GM21723 (cell line): ENCODE measurements around the gene KRT35.
A peak's percentile ranks its signal among the peaks of the same experiment; 100 is the strongest.

Source experiments
- ATAC-seq: cut with Tn5 transposase; IDR thresholded peaks from one replicate; pipeline ENCODE4 v1.9.1; 2021; ENCODE audit warnings: mild to moderate bottlenecking, moderate library complexity; ENCODE audit not compliant: unreplicated experiment

Gene KRT35

GRCh38 chr17:41512546-41513167, 31.7 kb upstream of the KRT35 start:
- ATAC-seq: no peak

DNA sequence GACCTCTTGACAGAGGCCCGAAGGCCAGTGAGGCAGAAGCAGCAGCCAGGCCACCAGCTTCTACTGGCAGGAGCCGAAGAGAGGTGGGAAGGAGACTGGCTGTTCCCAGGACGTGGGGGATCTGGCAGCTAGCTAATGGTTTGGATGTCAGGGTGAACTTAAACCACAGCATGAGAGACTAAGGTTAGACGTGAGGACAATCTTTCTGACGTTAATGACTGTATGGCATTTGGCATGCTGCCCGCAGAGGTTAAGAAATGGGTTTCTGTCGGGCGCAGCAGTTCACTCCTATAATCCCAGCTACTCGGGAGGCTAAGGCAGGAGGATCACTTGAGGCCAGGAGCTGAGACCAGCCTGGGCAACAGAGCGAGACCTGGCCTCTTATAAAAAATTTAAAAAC, 30.8 kb upstream of the KRT35 start:
- ATAC-seq: no peak

- ATAC-seq: no peak
Observed at GRCh38 chr17:41511116-41511515, 30.2 kb upstream of the KRT35 start.

GRCh38 chr17:41510251-41511065, 29.5 kb upstream of the KRT35 start:
- ATAC-seq: no peak

DNA sequence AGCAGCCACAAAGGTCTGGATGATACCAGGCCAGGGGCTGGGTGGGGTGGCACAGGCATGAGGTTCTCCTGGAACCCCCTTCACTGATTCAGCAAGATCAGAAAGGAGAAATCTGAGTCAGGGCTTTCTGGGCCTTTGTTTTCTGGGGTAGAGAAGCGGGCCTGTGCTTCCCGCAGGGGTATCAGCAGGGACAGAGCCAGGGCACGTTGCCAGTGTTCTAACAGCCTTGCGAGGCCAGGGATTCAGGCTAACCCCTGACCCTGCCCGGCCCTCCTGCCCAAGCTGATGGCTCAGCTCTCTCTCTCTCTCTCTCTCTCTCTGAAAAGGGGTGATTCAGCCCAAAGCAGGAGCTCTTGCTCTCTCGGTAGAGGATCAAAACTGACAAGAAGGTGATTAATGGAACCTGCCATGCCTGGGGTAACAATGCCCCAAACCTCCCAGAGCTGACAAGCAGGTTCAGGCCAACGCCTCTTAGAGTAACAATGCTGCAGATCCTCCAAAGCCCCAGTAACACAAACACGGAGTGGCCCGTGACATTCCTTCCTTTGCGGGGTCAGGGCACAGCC, 26.4 kb upstream of the KRT35 start:
- ATAC-seq: no peak

GRCh38 chr17:41505809-41506767, 25.1 kb upstream of the KRT35 start:
- no peak for ATAC-seq

GRCh38 chr17:41505007-41505808, 24.3 kb upstream of the KRT35 start, which contains the start of gene KRT13:
Gene KRT13 (minus strand): TSS chr17:41505612. CDS start chr17:41505550, 62 bp downstream.
- no peak for ATAC-seq

DNA sequence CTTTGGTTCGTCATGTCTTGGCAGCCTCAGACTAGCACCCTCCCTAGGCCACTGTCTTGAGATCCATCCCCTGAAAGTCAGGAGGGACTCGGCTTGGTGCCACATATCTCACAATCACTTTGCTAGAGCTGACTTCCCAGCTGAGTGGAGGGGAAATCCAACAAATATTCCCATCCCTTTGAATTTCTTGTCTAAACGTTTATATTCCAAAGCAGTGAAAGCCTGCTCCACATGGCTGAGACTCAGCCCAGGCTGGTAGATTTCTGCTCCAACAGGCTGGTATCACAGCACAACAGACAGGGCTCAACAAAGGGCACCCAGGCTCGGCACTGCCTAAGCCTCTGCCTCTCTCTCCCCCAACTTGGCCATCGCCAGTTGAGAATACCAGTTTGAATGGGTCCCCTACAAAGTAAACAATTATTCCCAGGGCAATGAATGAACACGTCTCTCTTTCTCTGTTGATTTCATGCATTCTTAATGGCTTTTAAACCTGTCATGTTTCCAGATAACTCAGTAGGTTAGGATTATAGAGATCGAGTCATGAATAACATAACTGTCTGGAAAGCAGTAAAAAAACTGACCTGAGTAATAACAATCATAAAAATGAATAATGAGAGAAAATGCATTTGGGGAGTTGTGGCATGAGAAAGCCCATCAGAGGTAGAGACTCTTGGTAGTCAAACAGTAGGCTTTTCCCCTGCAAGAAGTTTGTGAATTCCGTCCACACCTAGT, 23.5 kb upstream of the KRT35 start:
- no peak for ATAC-seq

- ATAC-seq: no peak
Observed at GRCh38 chr17:41503202-41503601, 22.3 kb upstream of the KRT35 start.

DNA sequence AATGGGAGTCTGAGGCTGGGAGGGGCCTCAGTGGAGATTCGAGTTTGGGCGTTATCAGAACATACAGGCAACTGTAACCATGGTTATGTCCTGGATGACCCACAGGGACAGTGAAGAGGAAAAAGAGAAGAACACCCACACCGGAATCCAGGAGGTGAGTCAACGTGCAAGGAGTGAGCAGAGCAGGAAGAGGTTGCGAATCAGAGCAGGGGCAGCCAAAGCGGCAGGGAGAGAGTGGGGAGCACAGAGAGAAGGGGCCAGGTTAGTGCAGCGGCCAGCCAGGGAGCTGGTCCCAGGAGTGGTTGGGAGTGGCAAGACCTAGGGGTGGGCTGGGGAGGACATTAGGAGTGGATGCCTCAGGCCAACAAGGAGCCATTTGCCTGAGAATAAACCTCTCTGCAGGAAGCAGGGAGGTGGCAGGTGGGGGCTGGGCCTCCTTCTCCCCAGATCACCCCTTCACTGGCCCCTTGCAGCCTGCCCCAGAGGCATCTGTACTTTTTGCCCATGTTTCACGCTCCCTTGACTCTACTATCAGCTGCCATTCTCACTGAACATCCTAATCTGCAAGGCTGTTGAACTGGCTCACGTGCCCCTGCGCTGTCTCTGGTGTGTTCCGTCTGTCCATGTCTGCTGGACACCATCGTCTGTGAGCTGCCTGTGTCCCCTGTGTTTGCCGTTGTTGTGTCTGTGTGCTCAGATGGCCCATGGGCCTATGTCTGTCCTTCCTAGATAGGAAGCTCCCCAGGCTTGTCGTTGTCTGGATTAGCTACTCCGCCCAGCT, 19.4 kb upstream of the KRT35 start:
- ATAC-seq: no peak

DNA sequence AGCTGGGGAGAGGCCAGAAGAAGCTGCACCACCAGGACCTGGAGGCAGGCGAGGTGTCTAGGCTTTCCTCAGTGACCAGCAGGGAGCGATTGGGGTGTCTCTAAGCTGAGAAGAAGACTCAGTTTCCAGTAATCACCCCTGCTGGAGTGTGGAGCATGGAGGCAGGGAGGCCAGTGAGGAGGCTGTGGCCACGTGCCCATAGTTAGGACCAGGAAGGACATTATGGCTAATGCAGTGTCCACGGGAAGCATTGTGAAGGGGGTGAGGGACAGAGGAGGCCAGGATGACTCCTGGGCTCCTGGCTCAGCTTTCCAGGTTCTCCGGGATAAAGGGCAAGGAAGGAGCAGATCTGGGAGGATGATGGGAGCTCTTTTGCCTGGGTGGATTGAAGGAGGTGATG, 18.8 kb upstream of the KRT35 start:
- no peak for ATAC-seq

DNA sequence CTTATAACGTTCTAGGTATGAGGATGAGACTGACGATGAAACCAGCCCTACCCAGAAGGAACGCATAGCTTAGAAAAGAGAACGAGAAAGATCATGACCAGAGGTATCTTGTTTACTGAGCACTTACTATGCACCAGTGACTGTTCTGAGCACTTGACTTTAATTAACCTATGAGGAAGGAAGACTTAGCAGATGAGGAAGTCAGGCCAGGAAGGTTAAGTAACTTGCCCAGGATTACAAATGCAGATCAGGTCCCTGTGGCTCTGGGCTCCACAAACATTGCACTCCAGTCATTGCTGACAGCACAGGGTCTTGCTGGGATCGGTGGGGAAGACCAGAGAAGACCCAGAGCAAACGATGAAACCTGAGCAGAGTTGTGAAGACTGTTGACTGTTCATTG, 17.3 kb upstream of the KRT35 start:
- no peak for ATAC-seq

DNA sequence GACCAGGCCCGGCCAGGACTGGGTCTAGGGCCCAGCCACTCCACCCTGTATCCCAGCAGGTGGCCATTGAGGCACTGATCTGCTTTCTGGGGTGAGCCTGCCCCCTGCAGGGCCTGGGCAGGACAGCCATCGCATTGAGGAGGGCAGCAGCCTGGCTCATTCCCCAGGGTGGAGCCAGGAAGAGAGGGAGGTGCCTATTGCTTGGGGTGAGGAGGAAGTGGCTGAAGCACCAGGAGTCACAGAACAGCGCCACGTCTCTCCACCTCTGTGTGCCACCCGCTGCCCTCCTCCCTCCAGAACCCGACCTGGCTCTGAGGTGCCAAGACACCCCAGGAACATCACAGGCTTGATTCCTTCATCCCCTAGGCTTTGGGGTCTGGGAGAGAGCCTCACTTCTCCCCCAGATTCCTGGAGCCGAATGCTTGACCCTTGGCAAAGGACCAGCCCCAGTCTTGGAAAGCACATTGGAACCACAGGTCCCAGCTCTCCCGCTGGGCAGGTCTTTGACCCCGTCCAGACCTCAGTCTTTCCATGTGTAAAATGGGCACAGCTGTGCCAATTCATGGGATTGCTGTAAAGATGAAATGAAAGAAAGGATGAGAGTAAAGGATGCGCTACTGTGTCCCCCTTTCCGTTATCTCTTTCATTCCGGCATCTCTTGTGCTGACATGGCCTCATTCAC, 16.0 kb upstream of the KRT35 start:
- ATAC-seq: peak; percentile 82

DNA sequence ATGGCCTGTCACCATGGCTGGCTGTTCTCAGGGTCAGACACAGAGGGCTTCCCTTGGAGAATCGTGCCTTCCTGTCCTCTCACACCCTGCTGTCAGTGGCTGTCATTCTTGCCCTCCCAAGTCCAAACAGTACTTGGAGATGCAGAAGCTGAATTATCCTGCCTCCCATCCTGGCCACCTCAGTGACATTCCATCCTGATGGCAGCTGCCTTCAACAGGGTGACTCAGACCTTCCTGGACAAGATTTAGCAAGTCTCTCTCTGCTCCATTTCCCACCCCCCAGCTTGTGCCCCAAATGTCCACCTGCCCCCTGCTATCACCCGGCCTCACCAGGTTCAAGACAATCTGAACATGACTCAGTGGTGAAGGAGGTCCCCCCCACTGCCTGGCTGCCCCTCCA, 13.6 kb upstream of the KRT35 start:
- no peak for ATAC-seq

- no peak for ATAC-seq
Observed at GRCh38 chr17:41492771-41493170, 11.8 kb upstream of the KRT35 start.

GRCh38 chr17:41492351-41492750, 11.4 kb upstream of the KRT35 start:
- ATAC-seq: no peak

DNA sequence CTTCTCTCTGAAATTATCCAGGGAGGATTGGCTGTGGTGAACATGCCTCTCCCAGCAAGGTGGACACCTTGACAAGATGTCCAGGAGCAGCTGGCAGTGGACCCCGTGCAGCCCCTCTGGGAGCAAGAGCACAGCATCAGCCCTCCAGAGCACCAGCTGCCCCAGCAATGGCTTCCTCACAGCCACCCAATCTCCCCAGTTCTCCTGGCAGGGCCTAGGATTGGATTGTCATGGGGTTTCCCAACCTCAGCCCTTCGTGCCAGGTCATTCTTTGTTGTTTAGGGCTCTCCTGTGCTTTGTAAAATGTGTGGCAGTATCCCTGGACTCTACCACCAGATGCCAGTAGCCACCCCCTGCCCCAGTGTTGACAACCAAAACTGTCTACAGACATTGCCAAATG, 10.5 kb upstream of the KRT35 start:
- ATAC-seq: no peak
